Measurements from ENCODE around the gene KRTAP7-1. TPM values are rescaled to one million over a fixed set of nuclear protein-coding genes. Genes with fewer than 3 reads are reported as not detected.

KRTAP7-1 gene
- total and polyA plus RNA-seq, 2 of the 8 experiments (the other 6 are each of a cell fraction or from before 2014, with no cell fraction given): not detected

DNA sequence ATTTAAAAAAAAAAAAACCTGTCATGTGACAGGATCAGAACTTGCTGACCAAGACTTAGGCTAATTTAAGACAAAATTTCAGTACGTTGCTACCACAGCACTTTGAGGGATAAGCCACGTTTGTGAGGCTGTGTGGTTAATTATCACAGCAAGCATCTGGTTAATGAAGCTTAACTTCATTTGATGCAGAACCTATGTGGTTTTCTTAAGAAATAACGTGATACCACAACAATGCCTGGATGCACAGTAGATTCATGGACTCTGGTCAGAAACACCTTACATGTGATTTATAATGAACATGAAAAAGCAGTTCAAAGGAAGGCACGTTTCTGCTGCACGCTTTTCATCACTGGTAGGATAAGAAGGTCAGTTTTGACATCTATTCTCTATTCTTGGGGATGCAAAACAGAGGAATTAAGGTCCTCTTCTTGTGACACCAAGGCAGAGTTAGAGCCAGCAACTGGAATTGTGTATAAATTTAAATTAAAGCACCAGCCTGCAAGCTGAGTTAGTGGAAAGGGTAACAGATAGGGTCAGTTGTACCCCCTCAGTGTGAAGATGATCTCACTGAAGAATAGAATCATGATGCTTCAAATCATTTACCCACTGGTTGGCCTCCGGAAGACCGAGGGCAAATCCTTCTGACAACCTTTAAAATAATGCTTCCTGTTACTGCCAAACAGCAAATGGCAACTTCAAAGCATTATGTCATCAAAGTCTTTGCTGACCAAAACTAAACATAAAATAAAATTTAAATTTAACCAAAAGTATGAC, 10.5 kb downstream of the KRTAP7-1 start:
- WGBS, 2 experiments (ENCODE audit: extremely low coverage in 1 of 2, insufficient coverage in 1 of 2, insufficient read length in 1 of 2, insufficient replicate concordance in 2 of 2, low coverage in 1 of 2, low lambda C conversion rate in 2 of 2, missing lambda C conversion rate in 1 of 2): 91% methylated on average over 7 of the region's 7 CpGs; no CpG with 5 or more reads in 1 of the 2 experiments
- H3K36me3 ChIP-seq (ENCODE audit: control insufficient read depth in 2 of 4, insufficient read depth in 4 of 4, low read length in 3 of 4): no peaks in the 10 kb centered on the region
- no peak for TF ChIP-seq SUZ12 (IDR thresholded peaks at IDR 0.05; ENCODE audit: low read length)
- TF ChIP-seq RNF2 (IDR thresholded peaks at IDR 0.05; ENCODE audit: borderline replicate concordance, low read depth, low read length, missing control alignments, poor library complexity, severe bottlenecking): no peak
- no peak for TF ChIP-seq BCL11A (IDR thresholded peaks at IDR 0.05; ENCODE audit: low read depth in 2 of 2, low read length in 2 of 2)
- no peak for TF ChIP-seq ASH2L (IDR thresholded peaks at IDR 0.05; ENCODE audit: low read length)
- TF ChIP-seq SP4 (IDR thresholded peaks at IDR 0.05; ENCODE audit: low read length): no peak
- TF ChIP-seq CHD1 (IDR thresholded peaks at IDR 0.05; ENCODE audit: low read depth, low read length): no peak
- no peak for TF ChIP-seq PHF8 (conservative IDR thresholded peaks at IDR 0.05; ENCODE audit: low read depth, low read length)
- TF ChIP-seq, protein P1, sequence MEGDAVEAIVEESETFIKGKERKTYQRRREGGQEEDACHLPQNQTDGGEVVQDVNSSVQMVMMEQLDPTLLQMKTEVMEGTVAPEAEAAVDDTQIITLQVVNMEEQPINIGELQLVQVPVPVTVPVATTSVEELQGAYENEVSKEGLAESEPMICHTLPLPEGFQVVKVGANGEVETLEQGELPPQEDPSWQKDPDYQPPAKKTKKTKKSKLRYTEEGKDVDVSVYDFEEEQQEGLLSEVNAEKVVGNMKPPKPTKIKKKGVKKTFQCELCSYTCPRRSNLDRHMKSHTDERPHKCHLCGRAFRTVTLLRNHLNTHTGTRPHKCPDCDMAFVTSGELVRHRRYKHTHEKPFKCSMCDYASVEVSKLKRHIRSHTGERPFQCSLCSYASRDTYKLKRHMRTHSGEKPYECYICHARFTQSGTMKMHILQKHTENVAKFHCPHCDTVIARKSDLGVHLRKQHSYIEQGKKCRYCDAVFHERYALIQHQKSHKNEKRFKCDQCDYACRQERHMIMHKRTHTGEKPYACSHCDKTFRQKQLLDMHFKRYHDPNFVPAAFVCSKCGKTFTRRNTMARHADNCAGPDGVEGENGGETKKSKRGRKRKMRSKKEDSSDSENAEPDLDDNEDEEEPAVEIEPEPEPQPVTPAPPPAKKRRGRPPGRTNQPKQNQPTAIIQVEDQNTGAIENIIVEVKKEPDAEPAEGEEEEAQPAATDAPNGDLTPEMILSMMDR (IDR thresholded peaks at IDR 0.05; ENCODE audit: control extremely low read depth in 1 of 3, insufficient read depth in 1 of 3, low read depth in 1 of 3, low read length in 3 of 3): no peak
- no peak for TF ChIP-seq SIRT6 (IDR thresholded peaks at IDR 0.05; ENCODE audit: low read length)
- no peak for TF ChIP-seq CBX8 (IDR thresholded peaks at IDR 0.05; ENCODE audit: borderline replicate concordance, low read depth, low read length)
- no peak for TF ChIP-seq SP1 (IDR thresholded peaks at IDR 0.05; ENCODE audit: low read depth, low read length)

More for the DNA sequence above, 10.5 kb downstream of the KRTAP7-1 start:
- no peak overlapping the region for H4K8ac ChIP-seq (ENCODE audit: extremely low read depth, insufficient read depth, low read length)
- H3K4me1 ChIP-seq (replicated peaks in 1 of 4; ENCODE audit: control insufficient read depth in 3 of 4, insufficient read depth in 4 of 4, low read length in 3 of 4): no peaks in the 10 kb centered on the region
- FAIRE-seq (no peak), DNase-seq (ENCODE audit: low read depth in 1 of 2, low spot score in 2 of 2) (no peak)
- no peak overlapping the region for H4K5ac ChIP-seq (ENCODE audit: insufficient read length, low read depth, low read length)
- H3K9me3 ChIP-seq (ENCODE audit: insufficient read depth in 2 of 2, low read depth in 1 of 2, low read length in 1 of 2): no peaks in the 10 kb centered on the region
- no peaks in the 10 kb centered on the region for H3K23me2 ChIP-seq (ENCODE audit: low read depth, low read length)
- no peak overlapping the region for H2BK120ac ChIP-seq (replicated peaks; ENCODE audit: low read depth, low read length)
- H2AFZ ChIP-seq (ENCODE audit: low read length): no peak overlapping the region
- no peak overlapping the region for H3K9ac ChIP-seq (replicated peaks in 1 of 4; ENCODE audit: extremely low read depth in 1 of 4, low read depth in 3 of 4, low read length in 3 of 4)
- CTCF ChIA-PET (ENCODE audit: partially characterized antibody): interaction anchor here (0.9 to 1.4 kb wide), 2 partner anchors 11 to 110 kb away, joined by 3 read pairs; no protein-coding TSS in a partner anchor
- no peak overlapping the region for H3K18ac ChIP-seq (ENCODE audit: extremely low read depth, low read length)
- POLR2A ChIA-PET (ENCODE audit: partially characterized antibody): no interaction called here
- H3K14ac ChIP-seq (ENCODE audit: insufficient read length): no peak overlapping the region
- no peak overlapping the region for H4K91ac ChIP-seq (replicated peaks; ENCODE audit: insufficient read length, low read length)
- H3K79me1 ChIP-seq (ENCODE audit: low read depth, low read length): no peaks in the 10 kb centered on the region
- no peak overlapping the region for H2BK5ac ChIP-seq (ENCODE audit: low read depth, low read length)
- no peak overlapping the region for H3K4me3 ChIP-seq (ENCODE audit: extremely low read depth in 1 of 4, insufficient read depth in 2 of 4, low read depth in 3 of 4, low read length in 4 of 4)
- H3K27me3 ChIP-seq (replicated peaks in 1 of 4; ENCODE audit: control insufficient read depth in 3 of 4, extremely low read depth in 1 of 4, insufficient read depth in 3 of 4, low read length in 3 of 4): no peaks in the 10 kb centered on the region
- H3K56ac ChIP-seq (replicated peaks; ENCODE audit: insufficient read length, low read depth, low read length): no peak overlapping the region
- H3K79me2 ChIP-seq (ENCODE audit: control insufficient read depth in 1 of 2, insufficient read depth in 2 of 2, low read length in 2 of 2): no peaks in the 10 kb centered on the region
- no peak overlapping the region for H2AK5ac ChIP-seq (ENCODE audit: low read depth, low read length)
- H3K27ac ChIP-seq (ENCODE audit: low read depth, low read length): no peak overlapping the region
- H2BK20ac ChIP-seq (ENCODE audit: low read length): no peak overlapping the region
- H3K4me2 ChIP-seq (ENCODE audit: insufficient read depth in 1 of 2, low read depth in 2 of 2, low read length in 2 of 2): no peak overlapping the region
- H3K4ac ChIP-seq (replicated peaks; ENCODE audit: insufficient read length, low read depth, low read length): no peak overlapping the region
- H3K23ac ChIP-seq (ENCODE audit: insufficient read length): no peak overlapping the region
- no peaks in the 10 kb centered on the region for H4K20me1 ChIP-seq (replicated peaks in 1 of 2; ENCODE audit: control insufficient read depth in 1 of 2, insufficient read depth in 2 of 2, low read length in 2 of 2)
- no peak overlapping the region for H2BK15ac ChIP-seq (ENCODE audit: low read length)
- no peak overlapping the region for H2BK12ac ChIP-seq (ENCODE audit: low read depth, low read length)
